Measurements from ENCODE around the gene LRRC27.

DNA sequence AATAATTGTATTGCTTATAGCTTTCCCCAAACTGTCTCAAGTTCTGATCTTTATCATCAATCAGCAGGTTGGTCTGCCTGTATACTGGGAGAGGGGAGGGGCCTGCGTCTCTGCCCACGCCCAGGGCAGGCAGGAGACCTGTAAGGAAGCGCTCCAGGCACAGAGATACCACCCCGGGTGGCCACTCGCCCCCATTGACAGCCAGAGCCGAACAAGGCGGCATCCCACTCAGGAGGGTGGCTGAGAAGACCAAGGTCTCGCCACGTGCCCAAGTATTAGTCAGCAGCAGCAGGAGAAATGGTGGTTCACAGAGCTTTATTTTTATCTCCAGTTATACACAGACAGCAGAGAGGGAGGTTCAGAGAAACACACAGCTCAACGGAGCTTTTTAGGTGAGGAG, 31.4 kb upstream of the LRRC27 start:
- TF ChIP-seq POLR2A (IDR thresholded peaks at IDR 0.05): no peak
- TF ChIP-seq, protein P1, sequence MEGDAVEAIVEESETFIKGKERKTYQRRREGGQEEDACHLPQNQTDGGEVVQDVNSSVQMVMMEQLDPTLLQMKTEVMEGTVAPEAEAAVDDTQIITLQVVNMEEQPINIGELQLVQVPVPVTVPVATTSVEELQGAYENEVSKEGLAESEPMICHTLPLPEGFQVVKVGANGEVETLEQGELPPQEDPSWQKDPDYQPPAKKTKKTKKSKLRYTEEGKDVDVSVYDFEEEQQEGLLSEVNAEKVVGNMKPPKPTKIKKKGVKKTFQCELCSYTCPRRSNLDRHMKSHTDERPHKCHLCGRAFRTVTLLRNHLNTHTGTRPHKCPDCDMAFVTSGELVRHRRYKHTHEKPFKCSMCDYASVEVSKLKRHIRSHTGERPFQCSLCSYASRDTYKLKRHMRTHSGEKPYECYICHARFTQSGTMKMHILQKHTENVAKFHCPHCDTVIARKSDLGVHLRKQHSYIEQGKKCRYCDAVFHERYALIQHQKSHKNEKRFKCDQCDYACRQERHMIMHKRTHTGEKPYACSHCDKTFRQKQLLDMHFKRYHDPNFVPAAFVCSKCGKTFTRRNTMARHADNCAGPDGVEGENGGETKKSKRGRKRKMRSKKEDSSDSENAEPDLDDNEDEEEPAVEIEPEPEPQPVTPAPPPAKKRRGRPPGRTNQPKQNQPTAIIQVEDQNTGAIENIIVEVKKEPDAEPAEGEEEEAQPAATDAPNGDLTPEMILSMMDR (IDR thresholded peaks at IDR 0.05): no peak
